ENCODE data around the gene KCTD3.

KCTD3 gene

DNA sequence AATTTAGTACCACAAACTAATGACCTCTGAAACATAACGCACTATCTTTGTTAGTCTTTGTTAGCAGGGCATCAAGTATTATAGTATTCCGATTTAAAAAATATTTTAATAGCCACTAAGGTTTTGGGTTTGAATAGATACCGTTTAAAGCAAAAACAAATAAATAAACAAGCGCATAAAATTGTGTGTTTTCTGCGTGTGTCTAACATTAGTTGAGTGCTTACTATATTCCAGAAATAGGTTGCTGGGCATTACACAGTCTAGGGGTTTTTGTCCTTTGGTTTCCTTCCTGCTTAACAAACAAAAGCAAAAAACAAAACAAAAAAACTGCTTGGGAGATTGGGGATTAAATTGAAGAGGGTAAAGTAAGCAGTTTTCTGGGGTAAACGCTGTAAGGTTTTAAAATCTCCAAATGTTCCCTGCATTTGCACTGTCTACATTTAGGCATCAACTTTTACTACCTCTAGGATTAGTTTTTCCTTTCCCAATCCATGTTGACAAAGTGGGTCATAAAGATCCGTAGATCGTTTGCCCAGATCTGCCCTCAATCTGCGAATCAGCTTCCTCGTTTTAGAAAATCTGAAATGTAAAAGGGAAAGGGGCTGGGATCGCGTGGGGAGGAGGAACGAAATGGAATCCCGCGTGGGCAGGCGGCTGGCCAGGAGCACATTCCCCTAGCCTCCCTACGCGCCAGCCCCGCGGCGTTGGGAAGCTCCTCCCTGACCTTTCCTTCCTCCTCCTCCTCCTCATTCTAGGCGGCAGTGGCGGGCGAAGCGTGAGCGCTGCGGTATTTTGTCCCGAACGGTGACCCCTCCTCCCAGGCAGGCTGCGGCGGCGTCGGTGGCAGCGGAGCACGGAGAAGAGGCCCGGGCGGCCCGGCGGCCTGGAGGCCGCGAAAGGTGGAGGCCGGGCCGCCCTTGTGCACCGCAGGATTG is at the start of gene KCTD3:
Gene KCTD3, plus strand, starts transcription at position 749 of the 935 bp plus-strand sequence. CDS start 382 bp downstream, outside the sequence.
- no peaks in the 10 kb centered on the region for H3K9me3 ChIP-seq (ENCODE audit: control insufficient read depth in 2 of 2, low read length in 2 of 2)
- peak within 1 kb of the TSS; percentile 92 for H3K27ac ChIP-seq (ENCODE audit: low read length)
- H3K4me1 ChIP-seq (ENCODE audit: control insufficient read depth, insufficient read depth, low read length), result no peaks in the 10 kb centered on the region
- H3K27me3 ChIP-seq (ENCODE audit: control insufficient read depth in 1 of 2, insufficient read depth in 2 of 2, low read length in 2 of 2), result no peaks in the 10 kb centered on the region
- no peaks in the 10 kb centered on the region for H3K36me3 ChIP-seq (ENCODE audit: control insufficient read depth in 2 of 2, insufficient read depth in 2 of 2, low read length in 2 of 2)
- peak within 1 kb of the TSS; percentile 79 to 91 for H3K9ac ChIP-seq (ENCODE audit: low read length in 2 of 2)
- H3K4me3 ChIP-seq (ENCODE audit: low read length in 2 of 2), result peak within 1 kb of the TSS; percentile 73 to 91

GRCh38 chr1:215517441-215517891 is 49.6 kb upstream of the KCTD3 start:
- no peak overlapping the region for H3K9ac ChIP-seq (ENCODE audit: low read length in 2 of 2)
- no peaks in the 10 kb centered on the region for H3K4me1 ChIP-seq (ENCODE audit: control insufficient read depth, insufficient read depth, low read length)
- H3K27me3 ChIP-seq (ENCODE audit: control insufficient read depth in 1 of 2, insufficient read depth in 2 of 2, low read length in 2 of 2), result no peaks in the 10 kb centered on the region
- no peaks in the 10 kb centered on the region for H3K36me3 ChIP-seq (ENCODE audit: control insufficient read depth in 2 of 2, insufficient read depth in 2 of 2, low read length in 2 of 2)
- H3K27ac ChIP-seq (ENCODE audit: low read length), result no peak overlapping the region
- H3K9me3 ChIP-seq (ENCODE audit: control insufficient read depth in 2 of 2, low read length in 2 of 2), result no peaks in the 10 kb centered on the region
- no peak overlapping the region for H3K4me3 ChIP-seq (ENCODE audit: low read length in 2 of 2)

DNA sequence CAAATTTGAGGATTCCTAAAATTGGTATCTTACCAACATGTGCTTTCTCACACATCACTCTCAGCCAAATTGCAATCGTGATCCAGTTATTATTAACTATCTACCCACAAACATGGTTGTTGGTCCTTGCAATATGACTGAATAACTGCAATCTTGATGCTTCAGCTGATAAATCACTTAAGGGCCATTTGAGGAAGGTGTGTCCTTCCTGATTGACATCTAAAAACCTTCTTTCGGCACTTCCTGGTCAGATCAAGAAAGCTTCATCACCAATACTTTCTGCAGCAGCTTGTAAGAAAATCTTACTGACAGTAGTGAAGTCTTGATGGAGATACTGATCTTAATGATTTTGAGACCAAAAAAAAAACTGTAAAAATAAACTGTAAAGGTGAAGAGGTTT is 48.5 kb upstream of the KCTD3 start:
- Histone ChIP-seq H3K36me3 (ENCODE audit: control insufficient read depth in 2 of 2, insufficient read depth in 2 of 2, low read length in 2 of 2) (no peaks in the 10 kb centered on the region), H3K9me3 (ENCODE audit: control insufficient read depth in 2 of 2, low read length in 2 of 2) (no peaks in the 10 kb centered on the region), H3K4me1 (ENCODE audit: control insufficient read depth, insufficient read depth, low read length) (no peaks in the 10 kb centered on the region), H3K4me3 (ENCODE audit: low read length in 2 of 2) (no peak overlapping the region), H3K27me3 (ENCODE audit: control insufficient read depth in 1 of 2, insufficient read depth in 2 of 2, low read length in 2 of 2) (no peaks in the 10 kb centered on the region), H3K9ac (ENCODE audit: low read length in 2 of 2) (no peak overlapping the region), H3K27ac (ENCODE audit: low read length) (no peak overlapping the region)

DNA sequence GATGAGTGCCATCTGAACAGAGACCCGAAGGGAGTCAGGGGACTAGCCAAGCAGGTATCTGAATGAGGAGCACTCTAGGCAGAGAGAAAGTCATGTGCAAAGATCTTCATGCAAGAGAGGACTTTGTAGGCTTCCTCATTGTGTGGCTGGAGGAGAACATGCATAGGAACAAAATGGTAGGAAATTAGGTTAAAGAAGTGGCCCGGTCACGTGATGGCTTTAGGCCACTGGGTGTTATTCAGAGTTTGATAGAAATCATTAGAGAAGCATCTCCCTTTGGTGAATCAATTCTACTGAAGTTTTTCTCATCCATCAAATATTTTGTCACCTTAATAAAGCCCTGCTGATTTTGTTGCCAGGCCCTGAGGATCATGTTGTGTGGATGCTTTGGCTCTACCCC is 45.8 kb upstream of the KCTD3 start:
- no peaks in the 10 kb centered on the region for H3K9me3 ChIP-seq (ENCODE audit: control insufficient read depth in 2 of 2, low read length in 2 of 2)
- no peak overlapping the region for H3K9ac ChIP-seq (ENCODE audit: low read length in 2 of 2)
- no peak overlapping the region for H3K27ac ChIP-seq (ENCODE audit: low read length)
- no peak overlapping the region for H3K4me3 ChIP-seq (ENCODE audit: low read length in 2 of 2)
- H3K4me1 ChIP-seq (ENCODE audit: control insufficient read depth, insufficient read depth, low read length), result no peaks in the 10 kb centered on the region
- no peaks in the 10 kb centered on the region for H3K36me3 ChIP-seq (ENCODE audit: control insufficient read depth in 2 of 2, insufficient read depth in 2 of 2, low read length in 2 of 2)
- no peaks in the 10 kb centered on the region for H3K27me3 ChIP-seq (ENCODE audit: control insufficient read depth in 1 of 2, insufficient read depth in 2 of 2, low read length in 2 of 2)

- Histone ChIP-seq H3K27ac (ENCODE audit: low read length) (no peak overlapping the region), H3K4me1 (ENCODE audit: control insufficient read depth, insufficient read depth, low read length) (no peaks in the 10 kb centered on the region), H3K36me3 (ENCODE audit: control insufficient read depth in 2 of 2, insufficient read depth in 2 of 2, low read length in 2 of 2) (no peaks in the 10 kb centered on the region), H3K27me3 (ENCODE audit: control insufficient read depth in 1 of 2, insufficient read depth in 2 of 2, low read length in 2 of 2) (no peaks in the 10 kb centered on the region), H3K9ac (ENCODE audit: low read length in 2 of 2) (no peak overlapping the region), H3K4me3 (ENCODE audit: low read length in 2 of 2) (no peak overlapping the region), H3K9me3 (ENCODE audit: control insufficient read depth in 2 of 2, low read length in 2 of 2) (no peaks in the 10 kb centered on the region)
Measured at GRCh38 chr1:215523128-215523861, 43.8 kb upstream of the KCTD3 start.

GRCh38 chr1:215523906-215524305 is 43.2 kb upstream of the KCTD3 start:
- Histone ChIP-seq H3K4me1 (ENCODE audit: control insufficient read depth, insufficient read depth, low read length) (no peaks in the 10 kb centered on the region), H3K27ac (ENCODE audit: low read length) (no peak overlapping the region), H3K4me3 (ENCODE audit: low read length in 2 of 2) (no peak overlapping the region), H3K9ac (ENCODE audit: low read length in 2 of 2) (no peak overlapping the region), H3K9me3 (ENCODE audit: control insufficient read depth in 2 of 2, low read length in 2 of 2) (no peaks in the 10 kb centered on the region), H3K27me3 (ENCODE audit: control insufficient read depth in 1 of 2, insufficient read depth in 2 of 2, low read length in 2 of 2) (no peaks in the 10 kb centered on the region), H3K36me3 (ENCODE audit: control insufficient read depth in 2 of 2, insufficient read depth in 2 of 2, low read length in 2 of 2) (no peaks in the 10 kb centered on the region)

- Histone ChIP-seq H3K4me1 (ENCODE audit: control insufficient read depth, insufficient read depth, low read length) (no peaks in the 10 kb centered on the region), H3K36me3 (ENCODE audit: control insufficient read depth in 2 of 2, insufficient read depth in 2 of 2, low read length in 2 of 2) (no peaks in the 10 kb centered on the region), H3K9me3 (ENCODE audit: control insufficient read depth in 2 of 2, low read length in 2 of 2) (no peaks in the 10 kb centered on the region), H3K9ac (ENCODE audit: low read length in 2 of 2) (no peak overlapping the region), H3K27ac (ENCODE audit: low read length) (no peak overlapping the region), H3K27me3 (ENCODE audit: control insufficient read depth in 1 of 2, insufficient read depth in 2 of 2, low read length in 2 of 2) (no peaks in the 10 kb centered on the region), H3K4me3 (ENCODE audit: low read length in 2 of 2) (no peak overlapping the region)
Measured at GRCh38 chr1:215526147-215526845, 40.8 kb upstream of the KCTD3 start.

DNA sequence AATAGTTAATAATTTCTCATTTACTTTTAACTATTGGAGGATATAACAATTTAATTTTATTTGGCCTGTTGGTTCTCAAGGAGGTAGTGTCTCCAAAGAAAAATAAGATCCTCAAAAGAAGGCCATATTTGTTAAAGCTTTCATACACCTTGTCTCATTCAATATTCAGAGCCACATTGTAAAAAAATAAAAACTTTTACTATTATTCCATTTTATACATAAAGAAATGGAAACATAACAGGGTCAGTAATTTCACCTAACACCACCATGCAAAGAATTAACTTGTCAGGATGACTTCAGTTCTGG is 40.3 kb upstream of the KCTD3 start:
- no peaks in the 10 kb centered on the region for H3K27me3 ChIP-seq (ENCODE audit: control insufficient read depth in 1 of 2, insufficient read depth in 2 of 2, low read length in 2 of 2)
- no peak overlapping the region for H3K4me3 ChIP-seq (ENCODE audit: low read length in 2 of 2)
- no peaks in the 10 kb centered on the region for H3K36me3 ChIP-seq (ENCODE audit: control insufficient read depth in 2 of 2, insufficient read depth in 2 of 2, low read length in 2 of 2)
- H3K27ac ChIP-seq (ENCODE audit: low read length), result no peak overlapping the region
- H3K9me3 ChIP-seq (ENCODE audit: control insufficient read depth in 2 of 2, low read length in 2 of 2), result no peaks in the 10 kb centered on the region
- H3K4me1 ChIP-seq (ENCODE audit: control insufficient read depth, insufficient read depth, low read length), result no peaks in the 10 kb centered on the region
- H3K9ac ChIP-seq (ENCODE audit: low read length in 2 of 2), result no peak overlapping the region

GRCh38 chr1:215529111-215529510 is 38.0 kb upstream of the KCTD3 start:
- H3K27ac ChIP-seq (ENCODE audit: low read length), result no peak overlapping the region
- no peak overlapping the region for H3K4me3 ChIP-seq (ENCODE audit: low read length in 2 of 2)
- no peaks in the 10 kb centered on the region for H3K9me3 ChIP-seq (ENCODE audit: control insufficient read depth in 2 of 2, low read length in 2 of 2)
- H3K27me3 ChIP-seq (ENCODE audit: control insufficient read depth in 1 of 2, insufficient read depth in 2 of 2, low read length in 2 of 2), result peaks cover 0 to 3% of the 10 kb centered on the region in 2 donors
- no peak overlapping the region for H3K9ac ChIP-seq (ENCODE audit: low read length in 2 of 2)
- no peaks in the 10 kb centered on the region for H3K4me1 ChIP-seq (ENCODE audit: control insufficient read depth, insufficient read depth, low read length)
- no peaks in the 10 kb centered on the region for H3K36me3 ChIP-seq (ENCODE audit: control insufficient read depth in 2 of 2, insufficient read depth in 2 of 2, low read length in 2 of 2)

- Histone ChIP-seq H3K27ac (ENCODE audit: low read length) (no peak overlapping the region), H3K4me1 (ENCODE audit: control insufficient read depth, insufficient read depth, low read length) (no peaks in the 10 kb centered on the region), H3K4me3 (ENCODE audit: low read length in 2 of 2) (no peak overlapping the region), H3K9me3 (ENCODE audit: control insufficient read depth in 2 of 2, low read length in 2 of 2) (no peaks in the 10 kb centered on the region), H3K9ac (ENCODE audit: low read length in 2 of 2) (no peak overlapping the region), H3K36me3 (ENCODE audit: control insufficient read depth in 2 of 2, insufficient read depth in 2 of 2, low read length in 2 of 2) (no peaks in the 10 kb centered on the region), H3K27me3 (ENCODE audit: control insufficient read depth in 1 of 2, insufficient read depth in 2 of 2, low read length in 2 of 2) (peaks cover 0 to 3% of the 10 kb centered on the region in 2 donors)
Measured at GRCh38 chr1:215529571-215529970, 37.5 kb upstream of the KCTD3 start.
